ENCODE data around the gene NDUFS7. TPM values are rescaled to one million over a fixed set of nuclear protein-coding genes. Genes with fewer than 3 reads are reported as not detected.
A peak's percentile ranks its signal among the peaks of the same experiment; 100 is the strongest.

Gene NDUFS7
- total and polyA plus RNA-seq, 7 experiments from 2014 or later, result 48.4 to 232 (median 68.7) TPM

DNA sequence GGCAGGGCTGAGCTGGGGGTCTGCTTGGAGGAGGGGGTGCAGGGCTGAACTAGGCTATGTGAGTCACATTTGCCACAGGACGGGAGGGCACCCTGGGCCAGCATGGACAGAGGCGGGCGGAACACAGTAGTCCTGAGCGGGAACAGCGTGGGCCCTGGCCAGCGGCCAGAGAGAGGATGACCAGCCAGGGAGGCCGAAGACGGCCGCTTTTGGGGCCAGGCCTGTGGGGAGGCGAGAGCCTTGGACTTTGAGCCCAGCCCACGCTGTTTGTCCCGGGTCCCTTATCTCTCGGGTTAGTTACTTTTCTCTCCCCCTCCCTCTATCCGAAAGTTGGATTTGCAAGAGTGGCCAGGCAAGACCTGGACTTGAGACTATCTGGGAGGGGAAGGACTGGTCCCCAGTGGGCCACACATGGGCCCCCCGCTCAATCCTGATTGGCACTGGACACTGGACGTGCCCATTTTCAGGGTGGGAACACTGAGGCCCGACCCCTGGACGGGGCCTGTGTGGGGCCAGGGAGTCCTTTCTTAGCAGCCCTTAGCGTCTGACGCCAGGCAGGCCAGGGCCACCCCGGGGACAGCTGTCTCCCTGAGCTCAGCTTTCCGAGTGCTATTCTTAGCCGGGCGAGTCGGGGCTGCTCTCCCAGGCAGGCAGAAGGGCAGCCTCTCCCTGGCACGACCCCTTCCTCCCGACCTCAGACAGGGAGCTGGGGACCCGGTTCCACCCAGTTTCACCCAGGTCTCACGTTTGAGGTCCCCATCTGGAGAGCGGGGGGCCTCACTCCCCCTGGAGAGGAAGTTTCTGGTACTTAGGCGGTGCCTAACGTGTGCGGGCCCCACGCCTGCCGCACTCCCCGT, 16.8 kb downstream of the NDUFS7 start:
- H3K27me3 Mint-ChIP-seq, result peaks cover 0 to 9% (median 0%) of the 10 kb centered on the region in 5 donors
- no peaks in the 10 kb centered on the region for H3K9me3 Mint-ChIP-seq
- CTCF ChIA-PET, result no interaction called here
- H3K27ac ChIP-seq (ENCODE audit: low read depth, low read length), result peak overlapping the region; percentile 59
- peaks cover 0 to 22% (median 16%) of the 10 kb centered on the region in 7 donors for H3K4me1 Mint-ChIP-seq
- DNase-seq, result no peak
- intact Hi-C loops (cut with micrococcal nuclease), result loop anchor here (1.0 to 10.0 kb wide), 4 partner anchors 125 to 736 kb away; partner anchors contain the start of genes ATP5F1D (in 1 of the 2), CNN2 (in 1 of the 2), FAM174C (in 1 of the 2) and MIDN (in 1 of the 2)
- peak overlapping the region; percentile 49 to 86 (median 66) for H3K4me3 Mint-ChIP-seq
- peaks cover 3 to 21% of the 10 kb centered on the region in 2 donors for H3K4me1 ChIP-seq (ENCODE audit: control insufficient read depth in 2 of 2, insufficient read depth in 2 of 2, low read length in 2 of 2)
- H3K9me3 ChIP-seq (ENCODE audit: control insufficient read depth in 2 of 3, low read length in 3 of 3), result no peaks in the 10 kb centered on the region
- POLR2A ChIA-PET, result interaction anchor here (0.5 kb wide), 1 partner anchor 363 kb away, joined by 3 read pairs; no protein-coding TSS in a partner anchor
- peaks cover 0 to 4% (median 0%) of the 10 kb centered on the region in 3 experiments for H3K36me3 ChIP-seq (ENCODE audit: control insufficient read depth in 2 of 3, insufficient read depth in 3 of 3, low read length in 3 of 3)
- H3K36me3 Mint-ChIP-seq, result no peaks in the 10 kb centered on the region
- no peak overlapping the region for H3K27ac Mint-ChIP-seq
- peak overlapping the region; percentile 58 for H3K4me3 ChIP-seq (ENCODE audit: low read length)
- no peaks in the 10 kb centered on the region for H3K27me3 ChIP-seq (ENCODE audit: control insufficient read depth in 2 of 2, insufficient read depth in 2 of 2, low read length in 2 of 2)
- ATAC-seq, result no peak

DNA sequence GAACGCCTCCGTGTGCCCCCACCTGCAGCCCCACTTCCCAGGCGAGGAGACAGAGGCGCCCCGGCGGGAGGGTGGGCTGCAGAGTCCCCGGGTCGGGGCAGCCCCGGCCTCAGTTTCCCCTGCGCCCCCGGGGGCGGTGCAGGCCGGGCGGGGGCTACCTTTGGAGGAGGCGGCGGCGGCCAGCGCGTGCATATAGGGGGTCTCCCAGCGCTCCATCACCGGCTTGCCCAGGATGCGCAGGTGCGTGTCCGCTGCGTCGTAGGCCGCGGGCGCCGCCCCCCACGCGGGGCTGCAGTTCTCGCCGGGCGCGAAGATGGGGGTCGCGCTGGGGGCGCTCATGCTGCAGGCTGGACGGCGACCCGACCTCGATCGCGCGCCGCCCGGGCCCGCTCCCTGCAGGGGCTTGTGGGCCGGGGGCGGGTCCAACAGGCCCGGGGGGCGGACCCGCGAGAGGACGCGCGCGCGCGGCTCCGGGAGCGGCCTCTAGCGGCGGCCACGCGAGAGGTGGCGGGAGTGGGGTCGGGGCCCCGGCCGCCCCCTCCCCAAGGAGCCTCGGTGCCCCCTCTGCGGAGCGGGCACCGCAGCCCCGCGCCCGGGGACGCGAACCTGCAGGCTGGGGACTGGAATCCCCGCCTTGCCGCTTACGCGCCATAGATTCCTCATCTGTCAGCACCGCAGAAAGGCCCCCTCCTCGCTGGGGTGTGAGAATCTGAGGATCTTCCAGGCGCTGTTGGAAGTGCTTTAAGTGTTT, 17.6 kb downstream of the NDUFS7 start, which contains the start of gene GAMT:
GAMT (minus strand) TSS at position 405 of the 751 bp plus-strand sequence; CDS start at position 339, 66 bp downstream.
- H3K27me3 ChIP-seq (ENCODE audit: control insufficient read depth in 2 of 2, insufficient read depth in 2 of 2, low read length in 2 of 2), result no peaks in the 10 kb centered on the region
- Mint-ChIP-seq H3K27me3 (peaks cover 0 to 9% (median 0%) of the 10 kb centered on the region in 5 donors), H3K27ac (peak within 1 kb of the TSS in 4 of 9 donors; percentile 38 to 72 (median 56)), H3K4me3 (peak within 1 kb of the TSS; percentile 60 to 86 (median 77)), H3K4me1 (peaks cover 0 to 20% (median 12%) of the 10 kb centered on the region in 7 donors), H3K36me3 (no peaks in the 10 kb centered on the region), H3K9me3 (no peaks in the 10 kb centered on the region)
- peak; percentile 28 to 71 (median 56) for DNase-seq
- no peaks in the 10 kb centered on the region for H3K9me3 ChIP-seq (ENCODE audit: control insufficient read depth in 2 of 3, low read length in 3 of 3)
- H3K4me1 ChIP-seq (ENCODE audit: control insufficient read depth in 2 of 2, insufficient read depth in 2 of 2, low read length in 2 of 2), result peaks cover 3 to 20% of the 10 kb centered on the region in 2 donors
- H3K4me3 ChIP-seq (ENCODE audit: low read length), result peak within 1 kb of the TSS; percentile 58
- H3K27ac ChIP-seq (ENCODE audit: low read depth, low read length), result peak within 1 kb of the TSS; percentile 59
- peak; percentile 88 for ATAC-seq
- H3K36me3 ChIP-seq (ENCODE audit: control insufficient read depth in 2 of 3, insufficient read depth in 3 of 3, low read length in 3 of 3), result peaks cover 0 to 4% (median 0%) of the 10 kb centered on the region in 3 experiments
- ChIA-PET POLR2A (no interaction called here), CTCF (no interaction called here)
- intact Hi-C loops (cut with micrococcal nuclease), result loop anchor here (1.0 to 10.0 kb wide), 4 partner anchors 126 to 737 kb away; partner anchors contain the start of genes ATP5F1D (in 1 of the 2), CNN2 (in 1 of the 2), FAM174C (in 1 of the 2) and MIDN (in 1 of the 2)

DNA sequence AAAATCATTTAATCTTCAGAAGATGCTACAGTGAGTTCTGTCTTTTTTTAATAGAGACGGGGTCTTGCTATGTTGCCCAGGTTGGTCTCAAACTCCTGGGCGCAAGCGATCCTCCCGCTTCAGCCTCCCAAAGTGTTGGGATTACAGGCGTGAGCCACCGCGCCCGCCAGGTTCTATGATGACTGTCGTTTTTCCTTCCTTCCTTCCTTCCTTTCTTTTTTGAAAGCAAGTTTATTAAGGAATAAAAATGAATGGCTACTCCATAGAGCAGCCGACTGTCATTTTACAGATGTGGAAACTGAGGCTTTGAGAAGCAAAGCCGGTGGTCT, 18.1 kb downstream of the NDUFS7 start:
- H3K36me3 Mint-ChIP-seq, result no peaks in the 10 kb centered on the region
- DNase-seq (no peak), ATAC-seq (no peak)
- peaks cover 7 to 21% of the 10 kb centered on the region in 2 donors for H3K4me1 ChIP-seq (ENCODE audit: control insufficient read depth in 2 of 2, insufficient read depth in 2 of 2, low read length in 2 of 2)
- peak overlapping the region; percentile 49 to 86 (median 60) for H3K4me3 Mint-ChIP-seq
- no peaks in the 10 kb centered on the region for H3K9me3 ChIP-seq (ENCODE audit: control insufficient read depth in 2 of 3, low read length in 3 of 3)
- intact Hi-C loops (cut with micrococcal nuclease), result loop anchor here (1.0 to 10.0 kb wide), 4 partner anchors 127 to 737 kb away; partner anchors contain the start of genes ATP5F1D (in 1 of the 2), CNN2 (in 1 of the 2), FAM174C (in 1 of the 2) and MIDN (in 1 of the 2)
- CTCF ChIA-PET, result interaction anchor here (1.2 kb wide), 1 partner anchor 12 kb away, joined by 3 read pairs; no protein-coding TSS in a partner anchor
- H3K4me1 Mint-ChIP-seq, result peaks cover 0 to 25% (median 15%) of the 10 kb centered on the region in 7 donors
- H3K27me3 ChIP-seq (ENCODE audit: control insufficient read depth in 2 of 2, insufficient read depth in 2 of 2, low read length in 2 of 2), result no peaks in the 10 kb centered on the region
- POLR2A ChIA-PET, result interaction anchor here (0.8 kb wide), 1 partner anchor 319 kb away, joined by 3 read pairs; no protein-coding TSS in a partner anchor
- H3K36me3 ChIP-seq (ENCODE audit: control insufficient read depth in 2 of 3, insufficient read depth in 3 of 3, low read length in 3 of 3), result peaks cover 0 to 4% (median 0%) of the 10 kb centered on the region in 3 experiments
- peaks cover 0 to 9% (median 0%) of the 10 kb centered on the region in 5 donors for H3K27me3 Mint-ChIP-seq
- H3K27ac ChIP-seq (ENCODE audit: low read depth, low read length), result peak overlapping the region; percentile 59
- H3K27ac Mint-ChIP-seq, result peak overlapping the region in 2 of 9 donors; percentile 38 to 40
- no peaks in the 10 kb centered on the region for H3K9me3 Mint-ChIP-seq
- H3K4me3 ChIP-seq (ENCODE audit: low read length), result peak overlapping the region; percentile 58

DNA sequence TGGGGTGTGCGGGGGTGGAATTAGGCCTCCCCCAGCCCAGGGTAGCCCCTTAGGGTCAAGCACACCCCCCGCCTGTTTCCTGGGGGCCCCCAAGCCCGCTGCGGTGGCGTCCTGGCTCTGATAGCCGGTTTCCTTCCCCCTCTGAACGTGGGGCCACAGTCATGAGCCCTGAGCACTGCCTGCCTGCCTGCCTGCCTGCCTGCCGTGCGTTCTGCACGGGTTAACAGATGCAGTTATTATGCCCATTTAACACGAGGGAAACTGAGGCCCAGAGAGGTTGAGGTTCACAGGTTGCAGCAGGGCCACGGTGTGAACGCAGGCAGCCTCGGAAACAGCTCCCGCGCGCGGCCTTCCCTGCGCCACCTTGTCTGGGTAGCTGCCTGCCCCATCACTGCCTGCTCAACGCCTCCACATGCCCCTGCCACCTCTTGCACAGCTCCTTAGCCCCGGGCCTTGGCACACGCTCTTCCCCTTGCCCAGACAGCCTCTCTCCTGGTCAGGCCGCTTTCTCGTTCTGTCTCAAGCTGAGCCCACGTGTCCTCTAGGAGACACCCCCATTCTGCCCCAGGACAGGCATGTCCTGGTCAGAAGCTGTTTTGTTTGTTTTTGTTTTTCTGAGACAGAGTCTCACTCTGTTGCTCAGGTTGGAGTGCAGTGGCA, 18.8 kb downstream of the NDUFS7 start:
- peaks cover 0 to 28% (median 15%) of the 10 kb centered on the region in 7 donors for H3K4me1 Mint-ChIP-seq
- ChIA-PET POLR2A (interaction anchor here (0.5 to 1.7 kb wide), 4 partner anchors 127 to 419 kb away, joined by 3 to 4 read pairs (median 3); partner anchors contain the start of gene FAM174C), CTCF (interaction anchor here (0.7 to 1.2 kb wide), 2 partner anchors 13 to 18 kb away, joined by 3 to 5 read pairs; no protein-coding TSS in a partner anchor)
- Histone ChIP-seq H3K4me3 (ENCODE audit: low read length) (no peak overlapping the region), H3K4me1 (ENCODE audit: control insufficient read depth in 2 of 2, insufficient read depth in 2 of 2, low read length in 2 of 2) (peaks cover 7 to 23% of the 10 kb centered on the region in 2 donors), H3K9me3 (ENCODE audit: control insufficient read depth in 2 of 3, low read length in 3 of 3) (no peaks in the 10 kb centered on the region), H3K27ac (ENCODE audit: low read depth, low read length) (no peak overlapping the region), H3K36me3 (ENCODE audit: control insufficient read depth in 2 of 3, insufficient read depth in 3 of 3, low read length in 3 of 3) (peaks cover 0 to 1% (median 0%) of the 10 kb centered on the region in 3 experiments), H3K27me3 (ENCODE audit: control insufficient read depth in 2 of 2, insufficient read depth in 2 of 2, low read length in 2 of 2) (no peaks in the 10 kb centered on the region)
- no peak for ATAC-seq
- peaks cover 0 to 9% (median 0%) of the 10 kb centered on the region in 5 donors for H3K27me3 Mint-ChIP-seq
- H3K9me3 Mint-ChIP-seq, result no peaks in the 10 kb centered on the region
- DNase-seq, result no peak
- no peaks in the 10 kb centered on the region for H3K36me3 Mint-ChIP-seq
- intact Hi-C loops (cut with micrococcal nuclease), result loop anchor here (10.0 kb wide), 3 partner anchors 158 to 738 kb away; partner anchors contain the start of genes ATP5F1D (in 1 of the 2), CNN2 (in 1 of the 2), MIDN (in 1 of the 2) and RNF126 (in 1 of the 2)
- H3K27ac Mint-ChIP-seq, result peak overlapping the region in 6 of 9 donors; percentile 29 to 72 (median 61)
- H3K4me3 Mint-ChIP-seq, result peak overlapping the region; percentile 68 to 87 (median 80)

DNA sequence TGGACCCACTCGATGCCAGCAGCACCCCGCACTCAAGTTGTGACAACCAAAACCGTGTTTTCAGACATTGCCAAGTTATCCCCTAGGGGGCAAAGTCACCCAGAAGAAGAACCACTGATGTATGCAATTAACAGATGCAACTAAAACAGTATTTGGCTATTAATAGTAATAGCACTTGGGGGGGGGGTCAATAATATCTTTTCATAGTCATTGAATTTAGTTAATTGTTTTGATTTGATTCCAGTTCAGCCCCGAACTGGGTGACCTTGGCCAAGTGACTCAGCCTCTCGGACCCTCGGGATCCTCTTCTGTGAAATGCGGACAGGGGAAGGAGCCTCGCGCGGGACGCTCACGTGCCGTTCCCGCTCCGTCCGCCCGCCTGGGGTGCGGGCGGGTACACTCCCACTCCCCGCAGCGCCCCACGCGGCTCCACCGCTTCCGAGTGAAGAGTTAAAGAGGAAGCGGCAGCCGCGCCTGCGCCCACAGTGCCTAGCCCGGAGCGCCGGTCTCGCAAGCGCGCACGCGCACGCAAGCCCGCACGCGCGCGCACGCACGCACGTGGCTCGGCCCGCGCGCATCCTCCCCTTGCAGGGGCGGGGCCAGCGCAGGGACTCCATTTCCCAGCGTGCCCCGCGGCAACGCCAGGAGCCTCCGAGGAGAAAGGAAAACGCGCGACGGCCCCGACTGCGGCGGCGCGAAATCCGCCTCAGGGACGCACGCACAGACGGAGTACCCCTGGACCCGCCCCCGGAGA, 23.2 kb downstream of the NDUFS7 start:
- Mint-ChIP-seq H3K4me3 (peak overlapping the region; percentile 72 to 89 (median 80)), H3K36me3 (peaks cover 0 to 7% (median 3%) of the 10 kb centered on the region in 5 donors), H3K27me3 (peaks cover 0 to 9% (median 0%) of the 10 kb centered on the region in 5 donors), H3K27ac (peak overlapping the region; percentile 50 to 93 (median 85)), H3K9me3 (peaks cover 0 to 1% (median 0%) of the 10 kb centered on the region in 11 donors), H3K4me1 (peaks cover 33 to 53% (median 45%) of the 10 kb centered on the region in 7 donors)
- ATAC-seq (peak; percentile 93), DNase-seq (peak; percentile 99 to 100 (median 100))
- Histone ChIP-seq H3K4me3 (ENCODE audit: low read length) (peak overlapping the region; percentile 40), H3K27ac (ENCODE audit: low read depth, low read length) (peak overlapping the region; percentile 98), H3K27me3 (ENCODE audit: control insufficient read depth in 2 of 2, insufficient read depth in 2 of 2, low read length in 2 of 2) (no peaks in the 10 kb centered on the region), H3K36me3 (ENCODE audit: control insufficient read depth in 2 of 3, insufficient read depth in 3 of 3, low read length in 3 of 3) (peaks cover 0 to 22% (median 4%) of the 10 kb centered on the region in 3 experiments), H3K9me3 (ENCODE audit: control insufficient read depth in 2 of 3, low read length in 3 of 3) (no peaks in the 10 kb centered on the region), H3K4me1 (ENCODE audit: control insufficient read depth in 2 of 2, insufficient read depth in 2 of 2, low read length in 2 of 2) (peaks cover 38 to 40% of the 10 kb centered on the region in 2 donors)
- ChIA-PET POLR2A (no interaction called here), CTCF (no interaction called here)
- intact Hi-C loops (cut with micrococcal nuclease), result loop anchor here (1.0 to 10.0 kb wide), 19 partner anchors 24 to 1495 kb away; partner anchors contain the start of genes FAM174C (in 2 of the 2), MBD3 (in 2 of the 2), NDUFS7 (in 2 of the 2) and PTBP1 (in 2 of the 2)

All from naive thymus-derived CD4-positive, alpha-beta T cell (primary cell).